GM19395 (cell line): ENCODE results near the gene PCSK9.

ENCODE experiments used
- ATAC-seq: cut with Tn5 transposase; IDR thresholded peaks from one replicate; pipeline ENCODE4 v1.9.1; 2021; ENCODE audit warnings: mild to moderate bottlenecking, moderate library complexity; ENCODE audit not compliant: unreplicated experiment

Gene PCSK9

GRCh38 chr1:55043011-55043410 lies 3.7 kb downstream of the PCSK9 start:
- no peak for ATAC-seq

- ATAC-seq: no peak
Measured at GRCh38 chr1:55043726-55044125, 4.4 kb downstream of the PCSK9 start.

- ATAC-seq: no peak
Measured at GRCh38 chr1:55044617-55045397, 5.5 kb downstream of the PCSK9 start.

DNA sequence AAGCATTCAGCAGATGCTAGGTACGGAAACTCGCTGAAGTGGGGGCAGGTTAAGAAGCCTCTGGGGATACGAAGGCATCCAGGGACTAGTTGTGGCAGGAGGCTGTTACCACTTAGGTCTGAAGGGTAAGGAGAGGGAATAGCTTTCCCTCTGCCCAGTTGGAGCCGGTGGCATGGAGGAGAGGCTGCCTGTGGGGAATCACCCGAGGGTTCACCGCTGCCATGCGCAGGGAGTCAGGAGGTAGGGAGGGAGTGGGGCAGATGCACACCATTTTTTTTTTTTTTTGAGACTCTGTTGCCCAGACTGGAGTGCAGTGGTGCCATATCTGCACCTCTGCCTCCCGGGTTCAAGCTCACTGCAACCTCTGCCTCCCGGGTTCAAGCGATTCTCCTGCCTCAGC lies 6.1 kb downstream of the PCSK9 start:
- no peak for ATAC-seq

DNA sequence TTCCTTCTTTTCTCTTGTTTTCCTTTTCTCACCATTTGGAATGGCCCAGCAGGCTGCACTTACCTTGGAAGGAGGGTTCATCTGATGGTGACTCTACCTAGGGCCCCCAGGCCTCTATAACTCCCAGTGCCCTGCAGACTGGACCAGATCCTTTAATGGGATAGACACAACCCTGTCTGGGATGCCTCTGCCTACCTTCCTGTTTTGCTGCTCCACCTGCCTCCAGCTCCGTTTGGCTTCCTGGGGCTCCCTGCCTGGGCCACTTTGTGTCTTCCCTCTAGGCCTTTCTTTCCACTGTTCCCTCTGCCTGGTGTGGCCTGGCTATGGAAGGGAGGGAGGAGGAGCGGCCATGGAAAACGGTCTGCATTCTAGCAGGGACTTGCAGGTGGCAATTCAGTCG lies 7.5 kb downstream of the PCSK9 start:
- ATAC-seq: no peak

- ATAC-seq: no peak
Measured at GRCh38 chr1:55047611-55048010, 8.3 kb downstream of the PCSK9 start.

DNA sequence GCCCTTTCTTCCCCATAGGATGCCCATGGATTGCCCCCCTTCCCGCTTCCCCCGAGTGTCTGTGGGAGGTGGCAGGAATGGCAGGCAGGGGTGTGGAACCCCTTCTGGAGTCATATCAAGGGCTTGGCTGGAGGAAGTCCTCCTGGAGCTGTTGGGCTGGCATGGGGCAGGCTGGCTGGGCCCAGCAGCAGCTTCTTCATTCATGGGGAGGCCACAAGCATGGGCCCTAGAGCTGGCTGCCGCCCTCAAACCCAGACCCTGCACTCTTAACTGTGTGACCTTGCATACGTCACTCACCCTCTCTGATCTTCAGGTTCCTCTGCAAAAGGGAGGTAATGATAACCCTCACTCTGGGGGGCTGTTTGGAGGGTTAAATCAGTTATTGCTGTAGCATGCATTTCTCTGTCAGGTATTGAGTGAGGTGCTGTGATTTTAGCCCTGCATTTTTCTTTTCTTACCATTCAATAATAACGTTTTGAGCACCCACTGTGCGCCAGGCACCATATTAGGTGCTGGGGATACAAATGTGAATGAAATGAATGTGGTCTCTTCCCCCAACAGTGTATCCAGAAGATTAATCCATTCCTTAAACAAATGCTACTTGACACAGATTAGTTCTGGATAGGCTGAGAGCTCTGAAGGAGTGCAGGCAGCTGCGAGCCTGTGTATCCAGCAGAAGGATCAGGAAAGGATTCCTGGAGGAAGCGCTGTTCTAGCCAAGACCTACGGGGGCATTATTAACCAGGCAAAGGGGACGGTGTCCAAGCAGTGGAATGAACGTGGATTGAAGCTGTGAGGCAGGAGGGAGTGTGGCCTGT lies 9.3 kb downstream of the PCSK9 start:
- ATAC-seq: no peak

GRCh38 chr1:55049271-55049913 lies 10.0 kb downstream of the PCSK9 start:
- no peak for ATAC-seq

DNA sequence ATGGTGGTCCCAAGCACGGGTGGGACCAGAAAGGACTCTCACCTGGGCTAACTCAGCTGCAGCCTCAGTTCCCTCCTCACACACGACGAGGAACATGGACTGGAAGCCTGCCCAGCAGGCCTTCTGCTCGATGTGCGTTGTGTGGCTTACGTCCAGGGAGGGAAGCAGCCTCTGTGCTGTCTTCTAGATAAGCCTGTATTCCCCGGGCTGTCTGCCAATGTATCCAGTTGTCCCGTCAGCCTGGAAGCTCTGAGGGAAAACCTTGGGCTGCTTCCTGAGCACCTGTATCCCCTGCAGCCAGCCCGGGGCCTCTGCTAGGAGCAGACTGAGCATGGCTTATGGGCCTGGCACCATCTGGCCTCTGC lies 10.5 kb downstream of the PCSK9 start:
- ATAC-seq: no peak

DNA sequence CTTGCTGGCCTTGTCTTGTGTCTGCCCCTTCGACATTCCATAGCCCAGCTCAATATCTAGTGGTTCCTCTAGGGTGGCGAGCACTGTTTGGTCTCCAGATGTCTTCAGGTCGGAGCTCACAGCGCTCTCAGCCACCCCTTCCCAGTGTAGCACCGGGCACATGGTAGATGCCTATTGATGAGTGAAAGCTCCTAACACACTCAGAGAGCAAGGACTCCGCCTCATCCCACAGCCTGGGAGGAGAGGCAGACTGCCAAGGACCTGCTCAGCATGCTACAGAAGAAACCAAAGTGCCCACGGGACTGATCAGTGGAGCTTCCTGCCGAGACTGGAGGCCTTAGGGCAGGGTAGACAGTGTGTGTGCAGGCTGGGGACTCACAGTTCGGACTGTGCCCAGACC lies 10.9 kb downstream of the PCSK9 start:
- ATAC-seq: no peak

DNA sequence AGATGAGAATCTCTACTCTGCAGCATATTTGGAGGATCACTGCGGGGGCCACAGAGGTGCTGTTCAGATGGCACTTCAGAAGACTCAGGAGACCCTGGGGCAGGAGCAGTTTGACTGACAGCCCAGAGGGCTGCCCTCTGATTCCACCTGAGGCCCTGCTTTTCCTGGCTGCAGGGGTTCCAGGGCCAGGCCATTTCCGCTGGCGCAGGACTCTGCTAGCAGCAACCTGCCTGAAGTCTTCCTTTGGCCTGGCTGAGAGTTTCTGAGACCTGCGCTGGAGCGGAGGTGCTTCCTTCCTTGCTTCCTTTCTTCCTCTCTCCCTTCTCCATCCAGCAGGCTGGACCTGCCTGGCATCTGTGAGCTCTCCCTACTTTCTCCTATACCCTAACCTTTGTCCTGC lies 11.8 kb downstream of the PCSK9 start:
- ATAC-seq: no peak

- no peak for ATAC-seq
Measured at GRCh38 chr1:55051621-55052020, 12.3 kb downstream of the PCSK9 start.

- no peak for ATAC-seq
Measured at GRCh38 chr1:55052221-55053142, 13.1 kb downstream of the PCSK9 start.

DNA sequence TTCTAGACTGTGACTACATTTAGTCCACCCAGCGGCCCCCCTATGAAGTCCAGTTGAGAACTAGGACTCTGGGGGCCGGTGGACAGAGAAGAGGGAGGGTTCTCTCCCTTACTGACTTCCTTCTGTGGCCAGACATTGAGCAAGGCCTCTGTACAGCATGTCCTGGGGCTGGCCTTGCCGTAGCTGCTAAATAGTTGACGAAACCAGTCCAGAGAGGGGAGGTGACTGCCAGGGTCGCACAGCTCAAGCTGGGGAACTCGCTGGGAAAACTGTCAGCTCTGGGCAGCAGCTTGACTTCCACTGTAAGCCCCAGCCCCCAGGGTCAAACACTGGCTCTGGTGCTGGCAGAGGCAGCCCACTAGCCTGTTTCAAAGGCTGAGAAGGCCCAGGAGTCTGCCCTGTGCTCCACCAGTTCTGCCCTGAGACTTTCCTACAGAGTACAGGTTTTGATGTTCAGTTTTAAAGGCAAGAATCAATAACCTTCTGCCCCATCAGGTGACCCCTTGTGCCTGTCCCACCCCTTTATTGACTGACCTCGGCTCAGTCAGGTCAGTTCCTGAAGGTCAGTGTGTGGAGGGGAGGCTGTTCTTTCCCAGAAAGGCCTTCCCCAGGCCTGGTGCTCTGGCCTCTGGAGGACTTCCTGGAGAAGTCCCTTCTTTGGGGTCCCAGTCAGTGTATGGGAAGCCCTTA lies 14.1 kb downstream of the PCSK9 start:
- no peak for ATAC-seq

- ATAC-seq: no peak
Measured at GRCh38 chr1:55054396-55054795, 15.0 kb downstream of the PCSK9 start.

DNA sequence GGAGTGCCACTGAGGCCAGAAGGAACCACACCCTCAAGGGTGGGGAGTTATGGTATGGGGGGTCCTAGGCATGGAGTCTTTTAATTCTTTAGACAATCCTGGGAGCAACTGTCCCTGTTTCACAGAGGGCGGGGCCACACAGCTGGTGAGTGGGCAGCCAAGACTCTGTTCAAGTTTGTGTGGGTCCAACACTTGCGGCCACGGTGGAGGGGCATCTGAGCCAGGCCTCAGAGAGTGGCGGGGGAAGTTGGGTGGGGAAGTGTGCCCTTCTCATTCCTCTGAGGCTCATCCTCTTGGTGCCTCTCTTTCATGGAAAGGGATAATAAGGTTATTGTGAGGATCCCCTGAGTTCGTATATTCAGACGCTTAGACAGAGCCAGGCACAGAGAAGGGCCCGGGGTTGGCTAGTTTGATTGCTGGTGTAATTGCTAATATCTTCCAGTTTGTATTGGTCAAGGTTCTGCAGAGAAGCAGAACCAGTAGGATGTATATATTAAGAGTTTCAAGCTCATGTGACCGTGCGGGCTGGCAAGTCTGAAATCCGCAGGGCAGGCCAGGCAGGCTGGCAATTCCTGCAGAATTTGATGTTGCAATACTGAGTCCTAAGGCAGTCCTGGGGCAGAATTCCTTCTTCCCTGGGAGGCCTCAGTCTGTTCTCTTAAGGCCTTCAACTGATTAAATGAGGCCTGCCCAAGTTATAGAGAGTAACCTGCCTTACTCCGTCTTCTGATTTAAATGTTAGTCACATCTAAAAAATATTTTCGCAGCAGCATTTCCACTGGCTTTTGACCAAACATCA lies 15.9 kb downstream of the PCSK9 start:
- ATAC-seq: no peak

DNA sequence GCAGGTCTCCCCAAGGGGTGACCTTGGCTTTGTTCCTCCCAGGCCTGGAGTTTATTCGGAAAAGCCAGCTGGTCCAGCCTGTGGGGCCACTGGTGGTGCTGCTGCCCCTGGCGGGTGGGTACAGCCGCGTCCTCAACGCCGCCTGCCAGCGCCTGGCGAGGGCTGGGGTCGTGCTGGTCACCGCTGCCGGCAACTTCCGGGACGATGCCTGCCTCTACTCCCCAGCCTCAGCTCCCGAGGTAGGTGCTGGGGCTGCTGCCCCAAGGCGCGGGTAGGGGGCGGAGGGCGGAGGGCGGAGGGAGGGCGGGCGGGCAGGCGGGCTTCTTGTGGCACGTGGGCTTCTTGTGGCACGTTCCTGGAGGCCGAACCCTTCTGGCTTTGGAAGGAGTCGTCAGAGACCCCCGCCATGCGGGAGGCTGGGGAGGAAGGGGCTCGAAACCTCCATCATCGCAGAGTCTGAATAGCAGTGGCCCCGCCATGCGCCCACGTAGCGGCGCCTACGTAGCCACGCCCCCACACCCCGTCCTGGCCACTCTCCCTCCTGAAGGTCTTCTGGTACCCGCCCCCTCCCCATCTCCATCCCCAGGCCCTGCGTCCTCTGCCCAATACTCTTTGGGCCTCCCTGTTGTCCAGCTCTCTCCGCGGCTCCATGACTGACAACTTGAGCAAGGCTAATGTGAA lies 16.7 kb downstream of the PCSK9 start:
- ATAC-seq: no peak

DNA sequence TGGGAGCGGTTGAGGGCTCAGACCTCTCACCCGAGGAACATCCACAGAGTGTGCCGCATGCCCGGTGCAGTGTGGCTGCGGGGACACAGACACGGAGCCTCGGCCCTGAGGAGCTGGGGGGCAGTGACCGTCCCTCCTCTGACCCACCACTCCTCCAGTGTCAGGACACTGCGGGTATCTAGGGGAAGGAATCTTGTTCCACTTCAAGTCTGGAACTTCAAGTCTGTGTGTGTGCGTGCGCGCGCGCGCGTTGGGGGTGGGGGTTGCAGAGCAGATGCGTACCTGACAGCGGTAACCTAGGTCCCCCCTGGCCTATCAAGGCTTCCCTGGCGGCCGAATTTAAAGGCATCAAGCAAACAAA lies 17.3 kb downstream of the PCSK9 start:
- ATAC-seq: no peak
